NCI-H2227 treated with DMSO at 0.1 percent for 48 hours (cell line): ENCODE measurements around the gene TTC39A.
A peak's percentile ranks its signal among the peaks of the same experiment; 100 is the strongest.
"Not testable (repeated sequence)": the region's sequence is repeated elsewhere in the genome, so short reads cannot be mapped to it uniquely, and the experiment has no call there.

Source experiments
- DNase-seq: peaks from one replicate; lab custom pipeline; 2025; lab: John Stamatoyannopoulos, UW

TTC39A gene

DNA sequence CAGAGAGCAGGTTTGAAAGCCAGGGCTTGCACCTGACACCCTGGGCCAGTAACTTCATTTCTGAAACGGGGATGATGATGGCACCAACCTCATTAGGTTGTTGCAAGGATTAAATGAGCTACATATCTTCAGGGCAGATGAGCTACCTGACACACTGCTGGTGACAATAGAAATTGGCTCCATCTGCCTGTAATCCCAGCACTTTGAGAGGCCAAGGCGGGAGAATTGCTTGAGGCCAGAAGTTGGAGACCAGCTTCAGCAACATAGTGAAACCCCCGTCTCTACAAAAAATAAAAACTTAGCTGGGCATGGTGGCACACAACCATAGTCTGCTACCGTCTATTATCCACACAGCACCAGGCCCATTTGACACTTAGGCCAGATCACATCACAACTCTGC lies 6.3 kb upstream of the TTC39A start:
- no peak for DNase-seq

DNA sequence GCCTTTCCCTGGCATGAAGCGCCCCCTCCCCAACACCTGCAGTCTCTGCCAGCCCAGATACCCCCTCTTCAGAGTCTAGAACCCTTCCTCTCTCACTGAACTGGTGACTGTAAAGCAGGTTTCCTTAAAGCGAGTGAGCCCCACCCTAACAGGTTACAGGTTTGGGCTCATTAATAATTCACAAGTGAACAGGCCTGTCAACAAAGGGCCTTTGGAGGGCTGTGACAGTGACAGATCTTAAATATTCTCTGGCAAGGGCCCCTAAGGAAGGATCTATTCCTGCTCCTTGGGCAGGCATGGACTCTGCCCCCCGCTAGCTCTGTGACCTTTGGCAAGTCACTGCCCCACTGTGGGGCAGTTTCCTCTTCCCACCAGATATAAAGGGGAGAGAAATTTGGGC lies 5.6 kb upstream of the TTC39A start:
- DNase-seq: no peak

DNA sequence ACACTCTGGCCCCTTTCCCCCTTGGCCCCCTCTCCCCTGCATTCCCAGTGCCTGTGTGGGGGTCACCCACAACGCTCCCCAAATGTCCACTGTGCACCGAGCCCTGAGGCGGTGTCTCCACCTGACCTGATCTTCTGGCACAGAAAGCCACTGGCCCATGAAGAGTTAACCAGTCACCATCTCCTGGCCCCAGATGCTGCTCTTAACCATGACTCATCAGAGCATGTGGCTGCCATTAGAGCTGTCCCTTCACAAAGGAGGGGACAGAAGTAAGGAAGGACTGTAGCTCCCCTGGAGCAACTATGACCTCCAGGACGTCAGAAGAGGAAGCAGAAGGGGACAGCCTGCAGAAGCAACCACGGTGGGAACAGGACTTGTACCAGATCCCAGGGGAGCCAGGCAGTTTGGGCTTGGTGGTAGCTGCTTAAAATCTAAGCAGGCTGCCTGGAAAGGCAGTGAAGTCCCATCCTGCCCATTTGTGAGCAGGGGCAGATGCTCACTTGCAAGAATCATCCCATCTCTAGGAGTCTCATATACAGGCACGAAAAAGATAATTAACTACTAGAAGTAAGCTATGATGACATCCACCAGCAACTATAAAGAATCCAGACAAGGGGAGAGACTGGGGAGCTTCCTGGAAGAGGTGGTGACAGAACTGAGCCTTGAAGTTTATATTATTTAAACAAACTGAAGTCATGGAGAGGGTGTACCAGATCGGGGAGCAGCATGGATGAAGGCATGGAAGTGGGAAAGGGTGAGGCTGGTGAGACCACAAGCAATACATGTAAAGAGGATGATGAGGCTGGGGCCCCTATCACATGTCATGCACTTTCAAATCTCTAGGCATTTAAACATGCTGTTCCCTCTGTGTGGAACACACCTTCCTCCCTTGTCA lies 1.1 kb upstream of the TTC39A start:
- peak; percentile 31 for DNase-seq

GRCh38 chr1:51329443-51330325 lies 678 bp downstream of the TTC39A start:
- no peak for DNase-seq

DNA sequence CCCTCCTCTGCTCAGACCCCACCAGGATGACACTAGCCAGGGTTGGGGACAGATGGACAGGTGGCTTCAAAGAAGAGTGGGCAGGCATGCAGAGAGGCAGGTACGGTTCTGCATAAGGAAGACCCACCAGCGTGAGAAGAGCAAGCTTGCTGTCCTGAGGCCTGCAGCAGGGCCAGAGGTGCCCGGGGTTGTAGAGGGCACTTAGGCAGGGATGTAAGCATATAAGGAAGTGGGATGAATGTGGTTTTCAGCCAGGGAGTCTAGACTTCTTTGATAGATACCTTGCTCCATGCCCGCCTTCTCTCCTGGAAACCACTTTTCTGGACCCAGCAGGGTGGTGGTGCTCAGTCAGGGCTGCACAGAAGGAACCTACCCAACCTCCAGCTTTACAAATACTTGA lies 1.4 kb downstream of the TTC39A start:
- DNase-seq: no peak

- no peak for DNase-seq
These were observed 2.1 kb downstream of the TTC39A start for GRCh38 chr1:51328279-51328678.

GRCh38 chr1:51327386-51327785 lies 3.0 kb downstream of the TTC39A start:
- DNase-seq: no peak

GRCh38 chr1:51326839-51327238 lies 3.5 kb downstream of the TTC39A start:
- DNase-seq: no peak

DNA sequence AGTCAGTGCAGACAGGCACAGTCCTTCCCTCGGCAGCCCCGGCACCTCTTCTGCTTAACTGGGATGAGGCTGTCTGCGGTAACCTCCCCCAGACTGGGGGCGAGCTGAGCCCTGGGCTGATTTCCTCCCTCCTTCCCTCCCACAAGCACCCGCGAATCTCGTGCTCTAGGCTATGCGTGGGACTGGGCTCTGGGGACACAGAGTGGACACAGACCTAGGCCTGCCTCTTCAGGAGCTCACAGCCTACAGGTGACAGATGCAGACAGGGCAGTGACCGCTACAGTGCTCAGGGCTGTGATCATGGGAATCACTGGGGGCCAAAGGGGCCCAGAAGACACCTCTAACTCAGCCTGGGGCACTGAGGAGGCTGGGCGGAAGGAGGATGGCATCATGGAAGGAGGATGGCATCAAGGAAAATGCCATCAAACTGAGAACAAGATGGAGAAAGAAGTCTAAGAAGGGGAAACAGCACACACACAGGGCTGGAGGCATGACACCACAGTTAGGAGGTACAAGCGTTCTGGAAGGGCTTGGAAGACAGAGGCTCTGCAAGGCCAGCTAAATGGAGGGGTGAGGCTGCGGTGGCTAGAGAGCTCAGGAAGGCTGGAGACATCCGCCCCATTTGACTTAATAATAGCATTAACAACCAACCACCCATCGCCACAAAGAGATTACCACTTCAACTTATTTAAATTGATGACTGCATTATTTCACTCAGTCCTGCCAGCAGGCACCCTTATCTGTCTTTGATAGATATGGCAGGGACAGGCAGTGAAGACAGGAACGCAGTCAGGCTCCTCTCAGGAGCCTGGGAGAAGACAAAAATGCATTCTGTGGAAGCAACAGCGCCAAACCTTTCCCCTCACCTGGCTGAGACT lies 4.2 kb downstream of the TTC39A start:
- peak; percentile 19 for DNase-seq

GRCh38 chr1:51325391-51325790 lies 5.0 kb downstream of the TTC39A start:
- DNase-seq: no peak

GRCh38 chr1:51325011-51325385 lies 5.4 kb downstream of the TTC39A start:
- not testable (repeated sequence) for DNase-seq

DNA sequence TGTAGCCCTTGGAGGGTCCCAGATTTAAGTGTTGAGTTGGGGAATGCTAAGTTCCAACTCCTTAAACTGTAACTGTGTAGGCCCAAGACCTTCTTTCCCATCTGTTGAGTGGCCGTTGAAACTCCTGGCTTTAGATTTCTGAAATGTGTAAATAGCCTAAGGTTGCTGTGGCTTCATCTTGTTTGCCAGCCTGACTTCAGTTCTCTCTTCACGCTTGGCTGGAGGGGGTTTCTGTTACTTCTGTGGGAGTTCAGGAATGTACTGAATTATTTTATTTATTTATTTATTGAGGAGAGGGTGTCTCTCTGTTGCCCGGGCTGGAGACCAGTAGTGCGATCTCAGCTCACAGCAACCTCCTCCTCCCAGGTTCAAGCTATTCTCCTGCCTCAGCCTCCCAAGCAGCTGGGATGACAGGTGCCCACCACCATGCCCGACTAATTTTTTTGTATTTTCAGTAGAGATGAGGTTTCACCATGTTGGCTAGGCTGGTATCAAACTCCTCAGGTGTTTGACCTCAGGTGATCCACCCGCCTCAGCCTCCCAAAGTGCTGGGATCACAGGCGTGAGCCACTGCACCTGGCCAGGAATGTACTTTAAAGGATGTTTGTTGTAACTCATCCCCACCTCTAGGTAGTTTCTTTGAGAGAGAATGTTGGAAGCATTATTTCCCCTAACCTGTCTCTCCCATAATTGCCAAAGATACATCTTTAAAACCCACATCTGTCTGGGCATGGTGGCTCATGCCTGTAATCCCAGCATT lies 5.9 kb downstream of the TTC39A start:
- no peak for DNase-seq

- DNase-seq: no peak
These were observed 6.6 kb downstream of the TTC39A start for GRCh38 chr1:51323778-51324177.

GRCh38 chr1:51322417-51323101 lies 7.8 kb downstream of the TTC39A start:
- no peak for DNase-seq

DNA sequence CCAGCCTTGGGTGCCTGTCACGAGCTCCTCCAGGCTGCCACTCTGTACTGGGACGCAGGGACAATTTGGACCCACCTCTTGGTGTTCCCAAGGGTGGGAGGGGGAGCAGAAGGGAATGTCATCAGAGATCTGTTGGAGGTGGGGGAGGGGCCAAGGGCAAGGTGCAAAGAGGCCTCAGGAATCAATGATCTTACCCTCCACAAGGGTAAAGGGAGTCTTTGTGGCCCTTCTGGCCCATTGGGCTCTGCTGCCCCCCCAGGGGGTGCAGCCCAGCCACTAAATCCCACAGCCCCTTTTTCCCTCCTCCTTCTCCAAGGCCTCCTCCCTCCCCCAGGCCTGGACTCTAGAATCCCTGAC lies 8.5 kb downstream of the TTC39A start:
- DNase-seq: no peak

DNA sequence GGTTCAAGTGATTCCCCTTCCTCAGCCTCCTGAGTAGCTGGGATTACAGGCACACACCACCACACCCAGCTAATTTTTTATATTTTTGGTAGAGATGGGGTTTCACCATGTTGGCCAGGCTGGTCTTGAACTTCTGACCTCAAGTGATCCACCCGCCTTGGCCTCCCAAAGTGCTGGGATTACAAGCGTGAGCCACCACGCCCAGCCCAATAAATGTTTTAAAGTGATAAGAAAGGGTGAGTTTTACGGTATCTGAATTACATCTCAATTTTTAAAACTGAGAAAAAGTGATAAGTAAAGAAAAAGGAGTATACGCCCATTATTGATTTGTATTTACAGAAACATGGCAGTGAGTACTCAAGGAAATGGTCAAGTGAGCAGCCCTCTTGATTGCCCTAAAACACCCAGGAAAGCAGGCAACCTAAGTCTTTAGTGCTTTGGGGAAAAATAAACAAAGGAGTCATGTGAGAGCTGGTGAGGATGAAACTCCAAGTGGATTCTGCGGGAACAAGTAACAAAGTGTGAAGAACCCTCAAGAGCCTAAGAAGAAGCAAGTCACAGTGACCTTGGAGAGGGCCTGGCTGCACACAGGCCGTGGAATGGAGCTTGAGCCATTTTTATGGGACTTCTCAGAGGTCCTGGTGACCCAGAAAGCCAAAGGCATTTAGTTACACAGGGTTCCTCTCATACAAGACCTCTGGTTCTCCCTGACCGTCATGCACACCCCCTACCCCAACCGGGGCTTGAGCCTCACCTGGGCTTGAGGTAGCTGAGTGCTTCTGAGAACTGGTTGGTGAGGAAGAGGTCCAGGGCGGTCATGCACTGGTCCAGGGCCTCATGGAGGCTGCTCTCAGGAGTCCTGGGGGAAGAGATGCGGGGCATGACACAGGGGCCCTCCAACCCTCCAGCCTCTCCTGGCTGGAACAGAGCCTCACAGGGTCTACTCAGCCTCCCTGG lies 9.1 kb downstream of the TTC39A start:
- no peak for DNase-seq

GRCh38 chr1:51317798-51318197 lies 12.6 kb downstream of the TTC39A start:
- DNase-seq: no peak

- DNase-seq: no peak
These were observed 13.6 kb downstream of the TTC39A start for GRCh38 chr1:51316846-51317120.

- no peak for DNase-seq
These were observed 14.1 kb downstream of the TTC39A start for GRCh38 chr1:51316113-51316845.
